Measurements from ENCODE around the gene TFF2.

The TFF2 gene

DNA sequence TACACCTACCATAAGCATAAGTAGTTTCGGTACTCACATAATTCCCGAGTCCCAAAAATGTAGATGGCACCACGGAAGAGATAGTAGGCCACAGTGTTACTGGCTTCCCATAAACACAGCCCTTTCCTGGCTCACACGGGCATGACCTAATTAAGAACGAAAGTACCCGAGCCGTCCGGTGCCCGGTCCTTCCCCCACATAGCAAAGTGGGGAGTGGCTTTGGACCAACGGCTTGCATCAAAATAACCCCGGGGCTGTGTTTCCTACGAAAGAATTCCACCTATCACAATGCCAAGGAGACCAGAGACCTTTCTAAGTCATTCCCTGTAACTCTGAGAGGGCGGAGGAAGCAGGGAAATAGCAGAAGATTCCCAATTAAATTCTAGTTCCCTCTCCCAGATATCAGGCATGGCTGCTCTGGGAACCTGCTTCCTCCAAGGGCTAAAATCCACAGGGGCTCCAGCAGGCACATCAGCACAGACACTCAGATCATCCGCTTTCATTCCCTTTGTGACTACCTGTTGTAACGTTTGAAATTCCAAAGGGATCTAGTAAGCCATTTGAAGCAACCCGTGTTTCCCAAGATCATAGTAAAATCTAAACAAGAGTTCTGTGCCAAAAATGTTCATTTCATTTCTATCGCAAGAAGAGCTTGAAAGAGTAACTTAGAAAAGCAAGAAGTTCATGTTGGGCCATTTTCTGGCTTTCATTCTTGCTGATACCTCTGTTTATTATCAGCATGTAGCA, 45.3 kb upstream of the TFF2 start, which contains the start of gene TMPRSS3:
Gene TMPRSS3 (minus strand): TSS at position 148 of the 747 bp plus-strand sequence. CDS start 635 bp downstream, outside the sequence.
- H3K36me3 ChIP-seq = no peaks in the 10 kb centered on the region
- no peaks in the 10 kb centered on the region for H3K27me3 ChIP-seq (ENCODE audit: insufficient read depth, low read depth, severe bottlenecking)
- no peak within 1 kb of the TSS for H3K27ac ChIP-seq
- no peak within 1 kb of the TSS for H3K4me3 ChIP-seq (ENCODE audit: low read depth, low read length)
- no peak for TF ChIP-seq CTCF (IDR thresholded peaks at IDR 0.05; ENCODE audit: low read depth, low read length)
- H3K9me3 ChIP-seq (ENCODE audit: severe bottlenecking) = peaks cover 4% of the 10 kb centered on the region
- DNase-seq = no peak

DNA sequence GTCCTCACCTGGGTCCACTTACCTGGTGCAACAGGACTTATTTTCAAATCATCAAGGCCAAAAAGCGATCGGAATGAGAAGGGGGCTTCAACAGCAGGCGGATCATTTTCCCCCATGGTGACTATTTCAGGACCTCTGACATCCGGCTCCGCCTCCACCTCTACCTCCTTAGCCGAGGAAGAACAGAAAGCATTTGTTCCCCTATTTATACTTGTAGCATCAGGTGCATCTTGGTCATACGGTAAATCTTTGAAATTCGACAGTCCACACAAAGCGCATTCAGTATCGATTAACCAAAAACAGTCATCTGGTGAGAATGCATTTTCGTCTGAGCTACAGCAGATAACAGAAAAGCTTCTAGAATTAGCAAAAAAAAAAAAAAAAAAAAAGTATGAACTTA, 44.5 kb upstream of the TFF2 start:
- no peak for TF ChIP-seq CTCF (IDR thresholded peaks at IDR 0.05; ENCODE audit: low read depth, low read length)
- no peak overlapping the region for H3K27ac ChIP-seq
- no peaks in the 10 kb centered on the region for H3K27me3 ChIP-seq (ENCODE audit: insufficient read depth, low read depth, severe bottlenecking)
- peaks cover 4% of the 10 kb centered on the region for H3K9me3 ChIP-seq (ENCODE audit: severe bottlenecking)
- no peak for DNase-seq
- H3K4me3 ChIP-seq (ENCODE audit: low read depth, low read length) = no peak overlapping the region
- H3K36me3 ChIP-seq = no peaks in the 10 kb centered on the region

DNA sequence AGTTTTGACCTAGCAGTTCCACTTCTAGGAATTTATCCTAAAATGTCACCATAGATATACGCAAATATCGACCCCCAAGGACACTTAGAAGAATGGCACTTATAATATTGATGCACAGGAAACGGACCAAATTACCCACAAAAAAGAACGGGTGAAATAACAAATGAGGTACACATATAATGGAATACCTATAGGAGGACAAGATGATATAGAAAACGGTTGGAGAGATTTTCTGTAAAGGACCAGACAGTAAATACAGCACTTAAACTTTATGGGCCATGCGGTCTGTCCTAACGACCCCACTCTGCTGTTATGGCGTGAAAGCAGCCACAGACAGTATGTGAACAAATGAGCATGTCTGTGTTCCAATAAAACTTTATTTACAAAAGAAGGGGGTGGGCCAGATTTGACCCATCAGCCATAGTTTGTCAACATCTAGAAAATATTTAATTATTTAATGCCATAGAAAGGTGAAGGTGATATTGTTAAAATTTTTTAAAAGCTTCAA, 42.7 kb upstream of the TFF2 start:
- no peak for DNase-seq
- no peak for TF ChIP-seq CTCF (IDR thresholded peaks at IDR 0.05; ENCODE audit: low read depth, low read length)
- no peaks in the 10 kb centered on the region for H3K36me3 ChIP-seq
- H3K9me3 ChIP-seq (ENCODE audit: severe bottlenecking) = peaks cover 4% of the 10 kb centered on the region
- no peak overlapping the region for H3K27ac ChIP-seq
- H3K4me3 ChIP-seq (ENCODE audit: low read depth, low read length) = no peak overlapping the region
- H3K27me3 ChIP-seq (ENCODE audit: insufficient read depth, low read depth, severe bottlenecking) = no peaks in the 10 kb centered on the region

GRCh38 chr21:42392731-42393442, 42.1 kb upstream of the TFF2 start:
- Histone ChIP-seq H3K27me3 (ENCODE audit: insufficient read depth, low read depth, severe bottlenecking) (no peaks in the 10 kb centered on the region), H3K27ac (no peak overlapping the region), H3K9me3 (ENCODE audit: severe bottlenecking) (peaks cover 4% of the 10 kb centered on the region), H3K4me3 (ENCODE audit: low read depth, low read length) (no peak overlapping the region), H3K36me3 (no peaks in the 10 kb centered on the region)
- DNase-seq = no peak
- TF ChIP-seq CTCF (IDR thresholded peaks at IDR 0.05; ENCODE audit: low read depth, low read length) = no peak

GRCh38 chr21:42391297-42391696, 40.5 kb upstream of the TFF2 start:
- Histone ChIP-seq H3K27ac (no peak overlapping the region), H3K4me3 (ENCODE audit: low read depth, low read length) (no peak overlapping the region), H3K27me3 (ENCODE audit: insufficient read depth, low read depth, severe bottlenecking) (no peaks in the 10 kb centered on the region), H3K9me3 (ENCODE audit: severe bottlenecking) (peaks cover 4% of the 10 kb centered on the region), H3K36me3 (no peaks in the 10 kb centered on the region)
- DNase-seq = no peak
- no peak for TF ChIP-seq CTCF (IDR thresholded peaks at IDR 0.05; ENCODE audit: low read depth, low read length)
